Astrocyte of the cerebellum (primary cell): Measurements from ENCODE around the gene NRIP2.
"Not testable (repeated sequence)": the region's sequence is repeated elsewhere in the genome, so short reads cannot be mapped to it uniquely, and the experiment has no call there.

ENCODE experiments used
- DNase-seq: peaks from one replicate; pipeline ENCODE4 v3.0.0-alpha.2; 2011; ENCODE audit warnings: low read depth
- H3K4me3 ChIP-seq: 2 replicates; pipeline ENCODE4 v1.5.1; 2011; ENCODE audit warnings: mild to moderate bottlenecking, low read depth, low read length, moderate library complexity
- CTCF ChIP-seq: IDR thresholded peaks from 2 replicates; pipeline ENCODE4 v1.5.1; 2012; ENCODE audit warnings: low read length, low read depth, moderate library complexity, mild to moderate bottlenecking; ENCODE audit errors: missing control alignments
- in situ Hi-C: cut with HindIII; loops from 2 replicates; pipeline ENCODE4 v1.10.0; 2017; ENCODE audit warnings: low sequenced_read_pairs

NRIP2 gene

GRCh38 chr12:2864198-2864597 lies 29.4 kb upstream of the NRIP2 start:
- no peak overlapping the region for H3K4me3 ChIP-seq
- DNase-seq, result no peak
- in situ Hi-C loops, result no loop called here
- TF ChIP-seq CTCF, result no peak

DNA sequence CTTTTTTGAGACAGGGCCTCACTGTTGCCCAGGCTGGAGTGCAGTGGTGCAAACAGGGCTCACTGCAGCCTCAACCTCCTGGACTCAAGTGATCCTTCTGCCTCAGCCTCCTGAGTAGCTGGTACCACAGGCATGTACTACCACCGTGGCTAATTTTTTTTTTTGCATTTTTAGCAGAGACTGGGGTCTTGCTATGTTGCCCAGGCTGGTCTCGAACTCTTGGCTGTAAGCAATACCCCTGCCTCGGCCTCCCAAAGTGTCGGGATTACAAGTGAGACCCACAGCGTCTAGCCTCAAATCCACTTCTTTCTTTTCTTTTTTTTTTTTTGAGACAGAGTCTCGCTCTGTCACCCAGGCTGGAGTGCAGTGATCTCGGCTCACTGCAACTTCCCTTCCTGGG lies 28.6 kb upstream of the NRIP2 start:
- in situ Hi-C loops, H3K4me3 ChIP-seq, DNase-seq: not testable (repeated sequence)

GRCh38 chr12:2862876-2863275 lies 28.0 kb upstream of the NRIP2 start:
- in situ Hi-C loops, result no loop called here
- DNase-seq, result no peak
- H3K4me3 ChIP-seq, result no peak overlapping the region
- TF ChIP-seq CTCF, result no peak

GRCh38 chr12:2860170-2860569 lies 25.3 kb upstream of the NRIP2 start:
- no peak for DNase-seq
- in situ Hi-C loops, result no loop called here
- H3K4me3 ChIP-seq, result no peak overlapping the region
- TF ChIP-seq CTCF, result no peak

DNA sequence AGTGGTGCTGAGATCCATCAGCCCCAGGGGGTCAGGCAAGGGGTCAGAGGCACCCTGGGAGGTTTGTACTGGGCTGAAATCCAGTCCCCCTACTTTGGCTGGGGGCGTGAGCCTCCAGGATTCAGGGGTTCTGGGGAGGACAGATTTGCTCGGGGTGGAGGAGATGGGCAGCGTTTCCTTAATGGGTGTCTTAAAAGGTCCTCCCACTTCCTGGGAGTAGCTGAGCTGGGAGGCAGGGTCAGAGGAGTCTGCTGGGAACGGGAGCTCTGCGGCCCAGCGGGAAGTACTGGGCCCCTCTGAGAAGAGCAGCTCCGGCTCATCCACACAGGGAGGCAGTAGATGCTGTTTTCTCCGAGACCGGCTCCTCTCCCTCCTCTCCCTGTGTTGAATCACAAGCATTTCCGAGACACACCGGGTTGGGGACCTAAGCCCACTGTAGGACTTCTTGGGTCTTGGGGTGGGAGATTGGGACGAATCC lies 24.1 kb upstream of the NRIP2 start:
- H3K4me3 ChIP-seq, result no peak overlapping the region
- in situ Hi-C loops, result no loop called here
- TF ChIP-seq CTCF, result no peak
- no peak for DNase-seq

DNA sequence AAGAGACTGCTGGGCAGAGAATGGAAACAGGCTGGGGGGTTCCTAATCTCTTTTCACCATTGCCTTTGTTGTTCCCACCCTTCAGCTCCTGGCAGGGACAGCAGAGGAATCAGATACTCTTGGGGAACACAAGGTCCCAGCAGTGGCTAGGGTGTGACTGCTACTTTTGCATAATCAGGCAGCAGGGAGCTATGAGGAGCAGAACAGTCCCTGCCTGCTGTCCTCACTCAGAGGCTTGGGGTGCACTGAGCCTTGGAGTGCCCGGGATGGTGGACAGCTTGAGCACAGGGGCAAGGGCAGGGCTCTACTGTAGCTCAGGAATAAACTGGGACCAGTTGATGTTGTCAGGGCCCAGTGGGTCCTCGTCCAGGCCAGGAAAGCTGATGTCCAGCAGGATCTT lies 23.5 kb upstream of the NRIP2 start:
- no peak for DNase-seq
- no peak for TF ChIP-seq CTCF
- in situ Hi-C loops, result no loop called here
- no peak overlapping the region for H3K4me3 ChIP-seq

DNA sequence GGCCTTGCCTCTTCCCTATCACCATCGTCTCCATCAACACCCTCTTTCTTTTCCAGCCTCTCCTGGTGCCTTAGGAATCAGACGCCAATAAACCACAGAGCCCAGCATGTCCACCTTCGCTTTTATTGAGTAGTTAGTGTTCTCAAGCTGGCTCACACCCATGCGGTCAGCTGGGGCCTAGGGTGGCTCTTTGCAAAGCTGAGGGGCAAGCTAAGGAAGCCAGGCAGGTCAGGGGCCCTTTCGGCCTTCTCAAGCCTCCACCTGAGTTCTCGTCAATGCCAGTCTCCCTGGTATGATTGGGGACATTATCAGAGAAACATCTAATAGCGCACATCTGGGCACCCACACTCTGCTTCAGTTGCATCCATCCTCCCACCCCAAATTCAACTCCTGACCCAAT lies 22.7 kb upstream of the NRIP2 start:
- TF ChIP-seq CTCF, result no peak
- no peak overlapping the region for H3K4me3 ChIP-seq
- in situ Hi-C loops, result no loop called here
- no peak for DNase-seq
